ENCODE data around the gene KPTN.

KPTN gene

GRCh38 chr19:47497821-47498520 lies 14.0 kb upstream of the KPTN start:
- TF ChIP-seq CTCF (IDR thresholded peaks at IDR 0.05; ENCODE audit: low read depth, low read length, missing control alignments): no peak
- no peak for DNase-seq (ENCODE audit: low read depth)
- H3K4me3 ChIP-seq (ENCODE audit: low read depth, low read length): no peak overlapping the region
- in situ Hi-C loops (cut with HindIII; ENCODE audit: low sequenced_read_pairs): no loop called here

GRCh38 chr19:47497050-47497766 lies 13.2 kb upstream of the KPTN start:
- H3K4me3 ChIP-seq (ENCODE audit: low read depth, low read length): no peak overlapping the region
- DNase-seq (ENCODE audit: low read depth): no peak
- TF ChIP-seq CTCF (IDR thresholded peaks at IDR 0.05; ENCODE audit: low read depth, low read length, missing control alignments): no peak
- in situ Hi-C loops (cut with HindIII; ENCODE audit: low sequenced_read_pairs): no loop called here

- no peak for DNase-seq (ENCODE audit: low read depth)
- TF ChIP-seq CTCF (IDR thresholded peaks at IDR 0.05; ENCODE audit: low read depth, low read length, missing control alignments): no peak
- H3K4me3 ChIP-seq (ENCODE audit: low read depth, low read length): no peak overlapping the region
- in situ Hi-C loops (cut with HindIII; ENCODE audit: low sequenced_read_pairs): no loop called here
Observed at GRCh38 chr19:47495478-47496372, 11.7 kb upstream of the KPTN start.

GRCh38 chr19:47494729-47495128 lies 10.7 kb upstream of the KPTN start:
- in situ Hi-C loops (cut with HindIII; ENCODE audit: low sequenced_read_pairs): loop anchor here (5.0 kb wide), 1 partner anchor 118 kb away; no protein-coding TSS in a partner anchor

GRCh38 chr19:47494211-47494547 lies 10.2 kb upstream of the KPTN start:
- no peak overlapping the region for H3K4me3 ChIP-seq (ENCODE audit: low read depth, low read length)
- no peak for TF ChIP-seq CTCF (IDR thresholded peaks at IDR 0.05; ENCODE audit: low read depth, low read length, missing control alignments)
- in situ Hi-C loops (cut with HindIII; ENCODE audit: low sequenced_read_pairs): loop anchor here (5.0 kb wide), 1 partner anchor 118 kb away; no protein-coding TSS in a partner anchor
- DNase-seq (ENCODE audit: low read depth): no peak

More at GRCh38 chr19:47494729-47495128, 10.7 kb upstream of the KPTN start:
- DNase-seq (ENCODE audit: low read depth): no peak
- TF ChIP-seq CTCF (IDR thresholded peaks at IDR 0.05; ENCODE audit: low read depth, low read length, missing control alignments): no peak
- H3K4me3 ChIP-seq (ENCODE audit: low read depth, low read length): no peak overlapping the region

Data from astrocyte of the cerebellum (primary cell).